ENCODE results near the gene ZBTB2.

GRCh38 chr6:151379933-151380847, 11.2 kb downstream of the ZBTB2 start:
- TF ChIP-seq CTCF (conservative IDR thresholded peaks at IDR 0.05) (no peak), EZH2 (IDR thresholded peaks at IDR 0.05; ENCODE audit: low read depth) (no peak)

All from PC-9 (cell line).